NCI-H1092 treated with DMSO at 0.1 percent for 48 hours (cell line): ENCODE data around the gene XCL1.
"Not testable (repeated sequence)": the region's sequence is repeated elsewhere in the genome, so short reads cannot be mapped to it uniquely, and the experiment has no call there.

Experiments
- DNase-seq: peaks from one replicate; lab custom pipeline; 2025; lab: John Stamatoyannopoulos, UW

The XCL1 gene, protein sequence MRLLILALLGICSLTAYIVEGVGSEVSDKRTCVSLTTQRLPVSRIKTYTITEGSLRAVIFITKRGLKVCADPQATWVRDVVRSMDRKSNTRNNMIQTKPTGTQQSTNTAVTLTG

DNA sequence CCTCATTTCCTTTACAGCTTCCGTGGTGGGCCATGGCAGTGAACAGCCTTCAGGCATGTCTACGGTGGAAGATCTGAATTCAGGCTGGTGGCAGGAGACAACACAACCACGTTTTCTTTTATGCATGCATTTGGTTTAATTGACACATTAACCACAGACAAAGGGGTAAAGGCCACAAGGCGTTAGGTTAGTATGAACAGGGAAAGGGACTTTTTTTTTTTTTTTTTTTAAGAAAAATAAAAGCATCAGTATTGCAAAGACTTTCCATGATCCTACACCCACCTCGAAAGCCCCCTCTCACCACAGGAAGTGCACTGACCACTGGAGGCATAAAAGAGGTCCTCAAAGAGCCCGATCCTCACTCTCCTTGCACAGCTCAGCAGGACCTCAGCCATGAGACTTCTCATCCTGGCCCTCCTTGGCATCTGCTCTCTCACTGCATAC, at the start of gene XCL1:
Gene XCL1, plus strand, starts transcription at position 361 of the 444 bp plus-strand sequence. Its CDS starts 33 bp downstream, at position 394.
- not testable (repeated sequence) for DNase-seq

DNA sequence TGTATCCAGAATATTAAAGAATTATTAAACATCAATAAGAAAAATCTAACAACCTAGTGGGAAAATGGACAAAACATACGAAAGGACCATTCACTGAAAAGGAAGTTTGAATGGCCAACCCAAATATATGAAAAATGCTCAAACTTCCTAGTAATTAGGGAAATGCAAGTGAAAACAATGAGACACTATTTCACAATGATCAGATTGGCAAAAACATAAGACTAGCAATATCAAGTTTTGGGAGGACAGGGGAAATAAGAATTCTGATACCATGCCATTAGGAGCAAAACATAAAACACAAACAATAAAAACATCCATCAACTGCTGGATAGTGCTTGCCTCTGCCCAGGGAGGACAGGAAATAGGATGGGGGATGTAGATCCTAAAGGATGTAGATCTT, 46.9 kb upstream of the XCL1 start:
- DNase-seq, result no peak

- DNase-seq, result no peak
Measured at GRCh38 chr1:168531615-168532345, 44.6 kb upstream of the XCL1 start.

DNA sequence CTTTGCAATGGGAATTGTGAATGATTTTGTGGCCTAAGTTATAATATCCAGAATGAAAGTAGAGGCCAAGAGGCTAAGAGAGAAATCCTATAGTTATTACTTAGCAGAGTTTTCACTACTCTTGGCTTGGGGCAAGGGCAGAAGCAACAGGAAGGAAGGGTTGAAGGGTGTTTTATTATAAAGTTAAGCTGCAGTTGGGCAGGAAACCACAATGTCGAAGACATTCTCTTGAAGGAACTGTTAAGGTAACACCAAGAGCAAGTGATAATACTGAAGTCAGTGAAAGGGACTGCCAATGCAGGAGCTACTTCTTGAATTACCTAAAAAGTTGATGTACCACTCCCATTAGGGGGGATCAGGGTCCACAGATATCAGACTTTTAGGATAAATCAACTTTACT, 40.9 kb upstream of the XCL1 start:
- DNase-seq, result no peak

GRCh38 chr1:168540798-168541197, 35.6 kb upstream of the XCL1 start:
- DNase-seq, result not testable (repeated sequence)

DNA sequence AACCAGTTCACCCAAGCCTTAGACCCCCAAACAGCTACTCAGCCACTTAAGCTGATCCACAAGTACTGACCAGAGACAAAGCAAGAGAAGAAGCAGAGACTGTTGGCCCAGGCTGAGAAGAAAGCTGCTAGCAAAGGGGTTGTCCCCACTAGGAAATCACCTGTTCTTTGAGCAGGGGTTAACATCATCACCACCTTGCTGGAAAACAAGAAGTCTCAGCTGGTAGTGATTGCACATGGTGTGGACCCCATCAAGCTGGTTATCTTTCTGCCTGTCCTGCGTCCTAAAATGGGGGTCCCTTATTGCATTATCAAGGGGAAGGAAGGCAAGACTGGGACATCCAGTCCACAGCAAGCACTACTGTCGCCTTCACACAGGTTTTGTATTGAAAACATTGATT, 33.4 kb upstream of the XCL1 start:
- DNase-seq, result not testable (repeated sequence)

DNA sequence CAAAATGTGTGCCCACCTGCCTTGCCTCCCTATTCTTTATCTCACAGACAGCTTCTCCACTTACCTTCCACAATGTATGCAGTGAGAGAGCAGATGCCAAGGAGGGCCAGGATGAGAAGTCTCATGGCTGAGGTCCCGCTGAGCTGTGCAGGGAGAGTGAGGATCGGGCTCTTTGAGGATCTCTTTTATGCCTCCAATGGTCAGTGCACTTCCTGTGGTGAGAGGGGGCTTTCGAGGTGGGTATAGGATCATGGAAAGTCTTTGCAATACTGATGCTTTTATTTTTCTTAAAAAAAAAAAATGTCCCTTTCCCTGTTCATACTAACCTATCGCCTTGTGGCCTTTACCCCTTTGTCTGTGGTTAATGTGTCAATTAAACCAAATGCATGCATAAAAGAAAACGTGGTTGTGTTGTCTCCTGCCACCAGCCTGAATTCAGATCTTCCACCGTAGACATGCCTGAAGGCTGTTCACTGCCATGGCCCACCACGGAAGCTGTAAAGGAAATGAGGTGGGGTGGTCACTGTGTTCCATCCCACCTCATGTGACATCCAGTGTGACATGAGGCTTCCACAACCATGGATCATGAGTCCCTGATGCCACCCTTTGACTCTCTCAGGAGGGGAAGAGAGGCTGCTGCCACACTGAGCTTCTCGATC, 32.4 kb upstream of the XCL1 start, which contains the start of gene XCL2:
Gene XCL2, minus strand, starts transcription at position 158 of the 659 bp plus-strand sequence. Its CDS starts 33 bp downstream, at position 125.
- DNase-seq, result not testable (repeated sequence)

GRCh38 chr1:168545678-168546552, 30.5 kb upstream of the XCL1 start:
- DNase-seq, result peak; percentile 6

GRCh38 chr1:168546553-168546895, 29.9 kb upstream of the XCL1 start:
- not testable (repeated sequence) for DNase-seq

GRCh38 chr1:168550971-168551370, 25.4 kb upstream of the XCL1 start:
- DNase-seq, result no peak

GRCh38 chr1:168551688-168552087, 24.7 kb upstream of the XCL1 start:
- DNase-seq, result no peak

DNA sequence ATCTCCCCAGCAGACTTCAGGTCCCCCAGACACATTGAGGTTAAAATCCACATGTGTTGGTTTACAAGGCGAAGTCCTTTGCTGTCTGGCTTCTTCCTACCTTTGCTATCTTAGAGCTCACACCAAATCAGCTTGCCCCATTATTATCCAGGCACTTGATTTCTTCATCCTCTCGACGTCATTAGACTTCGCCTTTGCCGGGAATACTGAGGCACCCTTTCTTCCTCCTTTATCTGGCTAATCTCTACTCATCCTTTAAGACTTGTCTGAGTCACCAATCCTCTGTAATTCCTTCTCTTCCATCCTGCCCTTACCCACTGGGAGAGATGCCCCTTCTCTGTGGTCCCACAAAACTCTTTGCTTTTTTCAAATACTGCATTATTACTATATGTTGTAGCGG, 23.4 kb upstream of the XCL1 start:
- DNase-seq, result no peak

- no peak for DNase-seq
Measured at GRCh38 chr1:168553680-168554553, 22.5 kb upstream of the XCL1 start.

- DNase-seq, result no peak
Measured at GRCh38 chr1:168554603-168555483, 21.6 kb upstream of the XCL1 start.

DNA sequence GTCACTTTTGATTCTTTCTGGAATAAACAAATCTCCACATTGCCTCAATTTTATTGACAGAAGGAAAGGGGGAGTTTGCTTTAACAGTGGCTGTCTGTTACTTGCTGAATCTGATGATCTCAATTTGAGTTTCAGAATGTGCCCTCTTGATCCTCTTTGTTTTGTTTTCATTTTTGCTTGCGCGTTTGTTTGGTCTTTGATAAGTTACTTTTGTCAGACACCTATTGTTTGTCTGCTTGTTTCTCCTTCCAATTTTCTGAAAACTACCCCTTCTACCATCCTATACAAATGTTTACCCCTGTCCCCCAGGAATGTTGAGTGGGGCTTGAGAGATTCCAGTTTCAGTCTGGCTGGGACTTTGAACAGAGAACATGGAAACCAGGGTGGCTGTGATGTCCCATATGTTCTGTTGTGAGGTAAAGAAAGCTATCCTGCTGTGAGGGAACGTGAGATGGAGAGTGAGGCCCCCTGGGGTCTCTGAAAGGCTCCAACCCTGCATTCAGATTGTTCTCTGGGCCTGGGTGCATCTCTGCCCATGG, 20.8 kb upstream of the XCL1 start:
- no peak for DNase-seq

DNA sequence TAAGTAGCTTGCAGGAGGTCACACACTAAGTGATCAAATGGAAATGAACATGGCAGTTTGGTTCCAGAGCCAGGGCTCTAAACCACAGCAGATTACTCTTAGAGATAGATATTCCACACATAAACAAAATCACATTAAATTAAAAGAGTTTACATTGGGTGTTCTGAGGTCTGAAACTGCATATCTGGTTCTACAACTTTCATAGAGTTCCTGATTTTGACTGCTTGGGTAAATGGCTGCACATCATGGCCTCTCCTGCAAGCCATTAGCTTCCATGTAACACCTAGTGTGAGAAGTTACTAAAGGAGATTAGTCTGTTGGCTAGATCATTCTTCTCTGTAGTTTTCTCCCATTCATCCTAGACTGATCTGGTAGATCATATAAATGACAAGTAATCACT, 19.8 kb upstream of the XCL1 start:
- no peak for DNase-seq

DNA sequence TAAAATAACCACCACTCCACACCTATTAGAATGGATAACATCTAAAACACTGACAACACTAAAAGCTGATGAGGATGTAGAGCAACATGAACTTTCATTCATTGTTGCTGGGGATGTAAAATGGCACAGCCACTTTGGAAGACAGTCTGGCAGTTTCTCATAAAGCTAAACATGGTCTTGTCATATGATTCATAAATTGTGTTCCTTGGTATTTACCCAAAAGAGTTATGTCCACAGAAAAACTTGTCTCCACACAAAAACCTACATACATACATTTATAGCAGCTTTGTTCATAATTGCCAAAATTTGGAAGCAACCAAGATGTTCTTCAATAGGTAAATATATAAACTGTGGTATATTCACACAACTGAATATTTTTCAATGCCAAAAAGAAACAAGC, 16.0 kb upstream of the XCL1 start:
- no peak for DNase-seq

- DNase-seq, result no peak
Measured at GRCh38 chr1:168561989-168562388, 14.4 kb upstream of the XCL1 start.

DNA sequence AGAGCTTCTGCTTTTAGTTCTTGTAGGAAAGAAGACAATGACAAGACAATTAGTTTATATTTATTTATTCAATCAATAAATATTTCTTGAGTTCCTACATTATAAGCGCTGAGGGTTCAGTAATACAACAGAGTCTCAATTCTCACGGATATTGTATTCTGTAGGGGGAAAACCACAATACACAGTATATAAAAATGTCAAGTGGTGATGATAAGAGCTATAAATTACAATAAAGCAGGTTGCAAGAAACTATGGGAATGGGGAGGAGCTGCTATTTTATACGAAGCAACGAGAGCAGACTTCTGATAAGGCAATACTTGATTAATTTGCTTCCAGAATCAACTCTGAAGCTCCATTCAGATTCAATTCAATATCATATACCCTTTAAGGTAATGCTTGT, 10.6 kb upstream of the XCL1 start:
- no peak for DNase-seq

- DNase-seq, result no peak
Measured at GRCh38 chr1:168567007-168567406, 9.4 kb upstream of the XCL1 start.
